Gastroesophageal sphincter (tissue), 3 donors: ENCODE data around the gene RHOJ.

Source experiments
- CTCF ChIP-seq, 4 experiments: fragments of 200-600 bp in 2 of 4; fragments of 450-650 bp in 2 of 4; sonication (generic) in 1 of 4; IDR thresholded peaks; one replicate each; pipeline ENCODE4 v1.5.1; 2017 to 2019; ENCODE audit warnings: antibody characterized with exemption in 4 of 4, mild to moderate bottlenecking in 2 of 4, moderate library complexity in 2 of 4
- EP300 ChIP-seq: sonication (generic); formaldehyde crosslinking; IDR thresholded peaks from one replicate; pipeline ENCODE4 v1.6.1; 2017; ENCODE audit warnings: antibody characterized with exemption, mild to moderate bottlenecking

- no peak for TF ChIP-seq CTCF (IDR thresholded peaks at IDR 0.05)
- TF ChIP-seq EP300, result no peak
Observed at GRCh38 chr14:63203015-63203414, 1.2 kb upstream of the RHOJ start.
